Sciatic nerve (tissue), 2 donors: ENCODE results near the gene DTNA. TPM values are rescaled to one million over a fixed set of nuclear protein-coding genes. Genes with fewer than 3 reads are reported as not detected.
"Not testable (repeated sequence)": the region's sequence is repeated elsewhere in the genome, so short reads cannot be mapped to it uniquely, and the experiment has no call there.

Experiments used
- ATAC-seq: fragments of 200-7000 bp; cut with Tn5 transposase; one replicate; pipeline ENCODE4 v1.9.1; 2020; ENCODE audit warnings: mild to moderate bottlenecking, moderate library complexity
- DNase-seq: peaks from one replicate; pipeline ENCODE4 v3.0.0-alpha.2; 2020; ENCODE audit warnings: low spot score
- intact Hi-C: fragments of 100-400 bp; cut with DNase I; formaldehyde crosslinking; loops from one replicate; pipeline ENCODE4 v1.14.2; 2022
- total RNA-seq: library from RNA; stranded (reverse); fragmentation: NEBNext Ultra II Directional; extraction: Animal tissue kit (Norgen Biotek cat#: 25700); gene quantifications from one replicate; pipeline ENCODE4 v1.2.1, GENCODE V29; 2021
- donor health status: DM: no; HTN: no; CAD: no.
- donor health status: DM: no; HTN: no; CAD: no.

Gene DTNA
- total RNA-seq, 1 donor from 2014 or later = 81.8 TPM

DNA sequence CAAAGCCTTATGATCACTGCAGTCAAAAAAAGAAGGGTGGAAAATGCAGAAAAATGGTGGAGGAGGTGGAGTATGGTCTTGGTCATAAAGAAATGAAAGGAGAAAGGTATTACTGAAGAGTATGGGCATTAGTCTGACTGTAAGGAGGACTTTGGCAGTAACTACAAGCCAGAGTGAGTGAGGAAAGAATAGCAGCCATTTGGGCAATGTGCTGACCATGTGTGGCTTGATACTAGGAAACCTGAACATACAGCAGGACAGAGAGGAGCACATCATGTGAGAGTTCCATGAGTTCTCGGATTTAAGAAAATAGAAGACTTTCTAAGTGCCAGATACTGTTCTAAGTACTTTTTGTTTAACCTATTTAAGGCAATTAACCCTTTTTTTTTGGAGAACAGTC, 8.5 kb downstream of the DTNA start:
- intact Hi-C loops = no loop called here

DNA sequence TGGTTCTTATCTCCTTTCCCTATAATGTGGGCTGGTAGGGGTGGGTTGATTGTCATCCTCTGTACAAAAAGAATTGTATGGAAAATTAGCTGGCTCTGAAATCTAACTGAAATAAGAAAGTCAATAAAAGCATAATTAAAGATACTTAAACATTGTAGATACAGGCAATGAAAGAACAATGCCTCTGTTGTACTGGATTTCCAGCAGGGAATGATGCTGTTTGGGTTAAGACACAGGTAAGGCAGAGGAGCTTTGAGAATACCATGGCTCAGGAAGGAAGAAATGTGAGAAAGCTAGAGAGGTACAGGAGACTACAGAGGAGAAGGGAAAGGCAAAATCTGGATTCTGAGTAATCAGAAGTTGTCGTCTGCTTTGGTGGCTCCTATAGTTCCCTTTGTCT, 10.1 kb downstream of the DTNA start:
- DNase-seq = no peak
- intact Hi-C loops = no loop called here
- no peak for ATAC-seq

More for the DNA sequence above, 8.5 kb downstream of the DTNA start:
- ATAC-seq (no peak), DNase-seq (no peak)

DNA sequence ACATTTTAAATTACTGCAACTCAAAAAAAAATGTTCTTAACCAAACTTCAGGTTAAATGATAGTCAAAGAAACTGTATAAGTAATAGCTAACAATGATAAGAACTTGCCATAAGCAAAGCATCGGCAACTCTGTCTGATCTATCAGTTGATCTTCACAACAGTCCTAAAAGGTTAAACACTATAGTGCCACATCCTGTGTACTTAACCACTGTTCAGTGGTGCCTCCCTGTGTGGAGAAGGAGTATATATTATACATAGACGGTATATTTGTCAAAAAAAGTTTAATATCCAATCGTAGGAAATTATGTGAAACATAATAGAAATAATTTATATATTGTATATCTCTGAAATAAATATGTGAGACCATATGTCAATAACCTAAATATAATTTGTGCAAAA, 13.0 kb downstream of the DTNA start:
- ATAC-seq (no peak), DNase-seq (no peak)
- intact Hi-C loops = no loop called here

DNA sequence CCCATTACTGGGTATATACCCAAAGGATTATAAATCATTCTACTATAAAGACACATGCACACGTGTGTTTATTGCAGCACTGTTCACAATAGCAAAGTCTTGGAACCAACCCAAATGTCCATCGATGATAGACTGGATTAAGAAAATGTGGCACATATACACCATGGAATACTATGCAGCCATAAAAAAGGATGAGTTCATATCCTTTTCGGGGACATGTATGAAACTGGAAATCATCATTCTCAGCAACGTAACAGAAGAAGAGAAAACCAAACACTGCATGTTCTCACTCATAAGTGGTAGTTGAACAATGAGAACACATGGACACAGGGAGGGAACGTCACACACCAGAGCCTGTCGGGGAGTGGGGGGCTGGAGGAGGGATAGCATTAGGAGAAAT, 15.6 kb downstream of the DTNA start:
- DNase-seq, intact Hi-C loops, ATAC-seq: not testable (repeated sequence)

DNA sequence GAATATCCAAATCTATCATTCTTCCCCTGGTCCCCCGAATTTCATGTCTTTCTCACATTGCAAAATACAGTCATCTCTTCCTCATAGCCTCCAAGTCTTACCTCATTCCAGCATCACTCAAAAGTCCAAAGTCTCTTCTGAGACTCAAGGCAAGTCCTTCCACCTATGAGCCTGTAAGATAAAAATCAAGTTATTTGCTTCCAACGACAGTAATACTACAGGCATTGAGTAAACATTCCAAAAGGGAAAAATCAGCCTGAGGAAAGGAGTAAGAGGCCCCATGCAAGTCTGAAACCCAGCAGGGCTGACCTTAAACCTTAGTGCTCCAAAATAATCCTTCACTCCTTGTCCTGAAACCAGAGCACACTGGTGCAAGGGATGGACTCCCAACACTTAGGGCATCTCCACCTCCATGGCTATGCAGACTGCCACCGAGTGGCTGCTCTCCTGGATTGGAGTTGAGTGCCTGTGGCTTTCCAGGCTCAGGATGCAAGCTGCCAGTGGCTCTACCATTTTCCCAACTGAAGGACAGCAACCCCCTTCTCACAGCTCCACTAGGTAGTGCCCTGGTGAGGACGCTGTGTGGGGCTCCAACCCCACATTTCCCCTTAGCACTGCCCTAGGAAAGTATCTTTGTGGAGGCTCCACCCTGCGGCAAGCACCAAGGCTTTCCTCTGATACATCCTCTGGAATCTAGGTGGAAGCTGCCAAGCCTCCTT, 16.3 kb downstream of the DTNA start:
- no peak for ATAC-seq
- DNase-seq = no peak
- intact Hi-C loops = no loop called here

DNA sequence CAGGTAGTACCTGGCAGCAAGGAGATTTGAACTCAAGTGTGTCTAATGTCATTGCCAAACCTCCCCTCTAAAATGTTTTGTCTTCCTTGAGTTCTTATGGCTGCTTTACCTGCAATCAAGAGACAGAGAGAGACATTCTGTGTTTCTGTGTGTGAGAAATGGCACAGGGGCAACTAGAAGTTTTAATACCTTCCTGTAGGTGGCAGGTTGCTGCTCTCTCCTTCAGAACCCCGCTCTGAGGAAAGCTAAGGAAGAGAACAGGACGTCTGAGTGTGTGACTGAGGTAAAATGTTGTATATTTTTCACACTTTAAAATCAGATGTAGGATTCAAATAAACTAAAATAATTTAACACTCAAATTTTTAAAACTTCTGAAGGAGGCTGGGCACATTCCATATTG, 19.2 kb downstream of the DTNA start:
- intact Hi-C loops = no loop called here

DNA sequence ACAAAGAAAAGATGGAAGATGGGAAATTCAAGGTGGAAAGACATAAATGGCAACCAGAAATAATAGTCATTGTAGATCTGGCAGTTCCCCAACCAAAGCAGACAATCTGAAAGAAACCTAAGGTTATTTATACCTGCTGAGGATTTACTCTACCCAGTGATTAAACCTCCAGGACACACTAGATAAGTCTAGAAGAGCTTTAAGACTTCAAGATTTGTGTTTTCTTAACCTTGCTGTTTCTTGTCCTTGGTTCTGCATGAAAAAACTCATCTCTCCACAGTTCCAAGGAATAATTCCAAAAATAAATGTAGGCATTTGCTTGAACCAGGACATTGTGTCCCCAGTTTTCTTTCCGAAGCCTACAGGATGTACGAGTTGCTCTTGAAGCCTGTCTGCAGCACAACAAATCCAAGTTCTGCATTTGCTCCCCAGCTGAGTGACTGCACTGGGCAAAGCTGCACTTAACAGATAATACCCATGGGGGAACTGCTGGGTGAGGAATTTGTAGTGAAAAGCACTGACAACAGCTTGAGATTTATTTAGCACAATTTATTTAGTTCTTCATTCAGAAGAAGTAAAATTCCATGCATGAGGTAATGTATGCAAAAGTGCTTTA, 19.8 kb downstream of the DTNA start:
- DNase-seq = no peak
- intact Hi-C loops = no loop called here
- ATAC-seq = peak; percentile 42

More for the DNA sequence above, 19.2 kb downstream of the DTNA start:
- DNase-seq (no peak), ATAC-seq (no peak)

DNA sequence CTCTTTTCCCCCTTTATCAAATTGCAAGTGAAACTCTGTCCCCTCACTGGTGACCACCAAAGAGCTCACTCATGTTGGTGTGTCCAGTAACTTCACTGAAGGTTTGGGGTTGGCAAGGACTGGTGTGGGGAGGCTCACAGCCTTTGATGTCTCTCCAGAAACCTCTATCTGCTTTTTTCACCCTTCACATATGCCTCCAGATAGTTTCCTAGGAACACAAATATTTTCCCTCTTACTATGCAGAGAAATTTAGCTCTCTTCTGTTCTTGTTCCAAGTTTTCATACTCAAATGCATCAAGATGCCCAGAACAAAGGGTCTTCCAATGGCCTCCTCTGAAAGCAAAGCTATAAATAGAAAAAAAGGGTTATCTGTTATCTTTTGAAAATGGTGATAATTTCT, 20.7 kb downstream of the DTNA start:
- DNase-seq (no peak), ATAC-seq (no peak)
- intact Hi-C loops = no loop called here

DNA sequence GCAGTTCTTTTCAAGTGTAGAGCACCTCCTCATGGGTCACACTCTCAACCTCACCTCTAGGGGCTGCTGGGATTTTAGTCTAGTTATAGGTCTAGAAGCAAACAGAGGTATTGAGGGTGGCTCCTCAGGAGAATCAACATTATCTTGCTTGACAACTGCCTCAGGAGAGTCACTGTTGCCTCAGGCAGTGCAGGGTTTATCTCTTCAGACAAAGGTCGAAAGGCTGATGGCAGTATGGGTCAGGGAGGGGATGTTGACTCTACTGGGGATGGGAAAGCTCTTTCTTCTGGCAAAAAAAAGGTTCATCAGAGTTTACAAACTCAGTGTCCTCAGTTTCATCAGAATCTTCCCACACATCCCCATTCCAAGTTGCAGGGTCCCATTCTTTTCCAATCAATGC, 24.0 kb downstream of the DTNA start:
- ATAC-seq (no peak), DNase-seq (no peak)
- intact Hi-C loops = no loop called here

DNA sequence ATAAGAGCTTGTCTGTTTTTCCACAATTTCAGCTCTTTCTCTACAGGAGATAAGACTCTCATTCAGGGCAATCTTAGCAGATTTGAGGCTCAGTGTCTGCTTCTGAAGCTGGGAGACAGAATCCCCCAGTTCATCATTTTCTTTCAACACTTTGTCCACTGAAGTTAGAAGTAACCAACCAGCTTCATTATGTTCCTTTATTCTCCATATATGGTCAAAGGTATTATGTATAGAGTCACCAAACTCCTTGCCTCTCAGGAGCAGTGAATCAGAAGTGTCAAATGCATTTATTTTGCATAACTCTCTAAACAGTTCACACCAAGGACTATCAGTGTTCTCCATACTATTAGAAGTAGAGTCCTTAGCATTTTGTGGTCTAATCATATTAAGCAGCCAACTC, 24.4 kb downstream of the DTNA start:
- intact Hi-C loops, ATAC-seq, DNase-seq: not testable (repeated sequence)

DNA sequence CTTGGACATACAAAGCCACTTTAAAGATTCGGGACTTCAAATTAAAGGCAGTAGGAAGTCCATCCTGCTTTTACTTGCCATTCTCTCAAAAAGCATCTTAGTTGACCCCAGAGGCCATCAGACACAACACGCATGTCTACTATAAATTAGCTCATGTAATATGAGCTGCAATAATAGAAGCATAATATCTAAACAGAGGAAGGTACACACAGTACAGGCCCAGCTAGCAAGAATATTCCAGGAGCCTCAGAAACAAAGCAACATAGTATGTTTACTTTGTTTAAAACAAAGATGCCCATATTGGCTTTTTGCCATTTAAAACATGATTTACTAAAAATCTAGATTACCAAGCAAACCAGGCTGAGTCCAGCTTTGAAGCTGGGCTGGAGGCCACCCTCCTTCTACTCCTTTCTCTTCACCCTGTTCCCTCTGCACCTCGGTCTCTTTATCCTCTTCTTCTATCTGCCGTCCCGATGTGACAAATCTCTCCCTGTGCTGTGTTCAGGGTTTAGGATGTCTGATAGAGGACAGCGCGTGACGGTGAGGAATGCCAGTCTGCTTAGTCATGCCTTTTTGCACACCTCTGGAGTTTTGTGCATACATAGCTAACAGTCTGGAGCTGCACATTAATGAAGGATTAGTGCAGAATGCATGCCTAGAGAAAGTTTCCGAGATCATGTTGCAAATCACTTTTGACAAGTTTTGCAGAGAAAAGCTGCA, 28.2 kb downstream of the DTNA start:
- intact Hi-C loops = no loop called here
- no peak for ATAC-seq
- DNase-seq = no peak

DNA sequence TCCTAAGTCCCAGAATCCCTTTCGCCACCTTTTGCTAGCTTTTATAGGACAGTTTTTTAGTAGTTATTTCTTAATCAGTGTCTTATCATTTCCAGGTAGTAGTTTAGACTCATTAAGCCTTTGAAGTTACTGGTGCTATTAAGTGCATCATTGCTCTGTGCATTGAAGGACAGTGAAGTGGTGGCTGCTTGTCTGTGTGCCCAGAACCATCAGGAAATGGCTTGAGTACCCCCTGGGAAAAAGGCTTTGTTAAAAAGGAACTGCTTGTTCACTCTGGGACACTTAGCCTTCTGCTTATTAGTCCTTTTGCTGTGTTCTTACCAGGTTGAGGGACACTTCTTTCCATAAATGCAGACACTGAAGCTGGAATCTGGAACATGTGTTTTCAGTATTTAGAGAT, 30.0 kb downstream of the DTNA start:
- intact Hi-C loops = no loop called here
- no peak for ATAC-seq
- no peak for DNase-seq

DNA sequence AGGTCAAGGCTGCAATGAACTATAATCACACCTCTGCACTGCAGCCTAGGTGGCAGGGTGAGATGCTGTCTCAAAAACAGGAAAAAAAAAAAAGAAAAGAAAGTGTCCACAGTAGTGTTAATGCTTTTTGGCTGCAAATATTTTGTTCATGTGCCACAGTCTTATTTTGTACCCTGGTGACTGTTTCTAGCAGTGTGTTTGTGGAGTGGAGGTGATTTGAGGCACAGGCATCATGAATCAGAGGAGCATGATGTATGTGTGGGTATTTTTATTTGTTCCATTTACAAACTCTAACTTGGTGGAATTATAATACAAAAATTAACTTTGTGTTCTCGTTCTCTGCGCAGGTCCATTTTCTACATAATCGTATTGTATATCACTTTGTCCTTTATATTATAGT, 30.6 kb downstream of the DTNA start:
- no peak for DNase-seq
- intact Hi-C loops = no loop called here
- no peak for ATAC-seq

DNA sequence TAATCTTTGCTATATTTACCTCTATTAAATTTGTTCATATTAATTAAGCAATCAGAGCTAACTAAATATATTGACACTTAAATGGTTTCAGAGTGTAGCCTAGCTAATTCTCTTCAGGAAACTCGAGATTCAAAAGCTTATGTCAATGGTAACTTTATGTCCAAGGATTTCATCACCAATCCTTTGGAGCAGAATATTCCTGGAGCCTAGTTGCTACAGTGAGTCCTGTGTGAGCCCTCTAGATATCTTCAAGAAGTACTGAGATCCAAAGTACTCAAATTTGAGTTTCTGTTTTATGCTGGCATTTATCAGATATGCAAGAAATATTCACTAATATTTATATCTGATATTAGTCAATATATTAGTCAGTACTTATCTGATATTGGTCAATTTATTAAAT, 31.3 kb downstream of the DTNA start:
- intact Hi-C loops = no loop called here
- DNase-seq = no peak
- no peak for ATAC-seq

DNA sequence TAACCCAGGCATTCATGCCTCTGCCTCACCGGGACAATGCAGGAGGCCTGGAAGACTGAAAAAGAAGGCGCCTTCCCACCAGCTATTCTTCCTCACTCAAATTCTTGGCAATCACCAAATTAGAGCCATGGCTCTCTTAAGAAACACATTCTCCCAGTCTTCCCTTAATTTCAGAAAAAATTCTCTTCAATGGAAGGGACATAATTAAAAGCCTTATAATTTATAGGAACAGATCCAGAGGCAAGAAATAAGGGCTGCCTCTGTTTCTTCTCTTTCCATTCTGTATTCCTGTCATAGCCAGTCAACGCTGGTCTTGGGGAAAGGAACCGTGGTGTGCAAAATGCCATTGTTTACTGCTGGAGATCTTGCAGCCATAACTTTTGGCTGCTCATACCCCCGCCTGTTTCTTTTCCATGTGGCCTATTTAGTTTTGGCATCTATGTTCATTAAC, 32.8 kb downstream of the DTNA start:
- DNase-seq (no peak), ATAC-seq (no peak)
- intact Hi-C loops = no loop called here

DNA sequence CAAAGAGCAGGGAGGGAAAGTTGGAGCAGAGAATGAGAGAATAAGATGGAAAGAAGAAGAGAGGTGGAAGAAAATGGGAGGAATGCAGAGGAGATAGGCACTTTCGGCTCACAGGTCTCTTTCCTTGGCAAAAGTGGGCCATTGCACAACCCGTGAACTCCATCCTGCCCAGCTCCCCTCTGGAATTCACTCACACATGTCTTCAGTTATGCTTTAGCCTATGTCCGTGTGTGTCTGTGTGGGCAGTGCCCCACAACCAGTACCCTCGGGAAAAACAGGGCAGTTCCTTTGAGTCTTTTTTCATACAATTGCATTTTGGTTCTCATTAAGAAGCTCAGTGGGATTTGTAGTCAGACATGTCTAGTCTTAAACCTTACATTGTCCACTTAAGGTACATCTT, 34.5 kb downstream of the DTNA start:
- intact Hi-C loops = no loop called here
- ATAC-seq (no peak), DNase-seq (no peak)

DNA sequence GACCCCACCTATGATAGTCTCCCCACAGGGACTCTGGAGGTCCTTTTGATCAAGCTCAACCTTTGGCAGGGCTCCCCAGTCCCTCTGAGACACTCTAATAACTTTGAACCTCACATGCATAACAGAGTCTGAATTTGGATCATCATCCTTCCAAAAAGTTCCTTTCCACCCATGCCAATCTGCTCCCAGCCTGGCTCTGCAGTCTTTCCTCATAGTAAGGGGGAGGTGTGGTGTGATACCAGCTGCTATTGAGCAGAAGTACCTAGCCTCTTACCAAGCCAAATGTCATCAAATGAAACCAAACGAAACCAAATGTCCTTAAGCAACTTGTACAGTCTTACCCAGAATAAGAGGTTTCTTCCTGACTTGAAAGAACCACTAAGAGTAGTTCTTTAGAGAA, 36.5 kb downstream of the DTNA start:
- ATAC-seq (no peak), DNase-seq (no peak)
- intact Hi-C loops = no loop called here

DNA sequence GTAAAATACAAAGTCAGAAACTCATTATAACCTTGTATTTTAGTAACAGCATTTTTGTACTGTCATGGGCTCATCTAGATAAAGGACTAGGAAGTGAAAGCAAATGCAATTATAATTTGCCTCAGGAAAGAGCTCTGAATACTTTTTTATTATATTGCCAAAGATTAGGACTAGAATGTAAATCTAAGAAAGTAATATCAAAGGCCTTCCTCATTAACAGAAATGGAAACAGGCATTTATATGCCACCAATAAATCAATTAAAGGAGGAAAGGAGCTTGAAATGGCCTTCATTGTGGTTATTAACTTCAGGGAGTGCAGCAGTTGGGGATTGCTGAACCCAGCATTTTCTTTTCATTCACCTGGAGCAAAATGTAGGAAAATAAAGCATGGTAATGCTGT, 39.6 kb downstream of the DTNA start:
- intact Hi-C loops = no loop called here
- ATAC-seq = no peak

DNA sequence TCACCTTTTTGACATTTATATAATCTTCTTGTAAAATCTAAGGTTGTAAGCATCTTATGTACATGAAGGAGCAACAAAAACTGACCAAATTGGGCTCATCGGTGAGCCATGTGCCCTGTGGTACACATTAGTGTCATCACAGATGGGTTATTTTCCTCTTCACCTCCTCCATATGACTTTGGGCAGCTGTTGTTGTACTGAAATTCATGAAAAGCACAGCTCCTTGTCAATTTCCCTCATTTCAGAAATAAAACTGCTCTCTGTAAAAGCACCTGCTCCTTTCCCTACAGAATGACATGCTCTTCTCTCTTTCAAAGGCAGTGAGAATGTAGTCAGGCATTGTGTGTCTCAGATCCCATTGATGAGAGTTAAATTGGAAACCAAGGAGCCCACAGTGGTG, 42.0 kb downstream of the DTNA start:
- intact Hi-C loops = no loop called here
- ATAC-seq (no peak), DNase-seq (no peak)

More for the DNA sequence above, 39.6 kb downstream of the DTNA start:
- no peak for DNase-seq

DNA sequence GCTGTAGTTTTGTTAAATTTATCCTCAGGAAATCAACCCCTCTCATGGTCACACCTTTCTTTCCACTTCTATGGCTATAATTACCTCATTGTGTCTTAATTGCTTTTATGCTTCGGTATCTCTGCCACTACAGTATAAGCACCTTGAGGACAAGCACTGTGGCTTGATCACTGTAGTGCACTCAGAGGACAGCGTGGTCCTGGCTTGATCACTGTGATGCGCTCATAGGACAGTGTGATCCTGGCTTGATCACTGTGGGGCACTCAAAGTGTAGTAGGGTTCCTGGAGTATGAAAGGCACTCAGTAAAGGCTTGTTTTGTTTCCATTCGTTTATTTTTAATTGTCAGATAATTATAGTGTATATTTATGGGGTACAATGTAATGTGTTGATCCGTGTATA, 44.2 kb downstream of the DTNA start:
- intact Hi-C loops = no loop called here
- DNase-seq (no peak), ATAC-seq (no peak)
